Measurements from ENCODE around the gene MRNIP.
A peak's percentile ranks its signal among the peaks of the same experiment; 100 is the strongest.

The MRNIP gene, protein sequence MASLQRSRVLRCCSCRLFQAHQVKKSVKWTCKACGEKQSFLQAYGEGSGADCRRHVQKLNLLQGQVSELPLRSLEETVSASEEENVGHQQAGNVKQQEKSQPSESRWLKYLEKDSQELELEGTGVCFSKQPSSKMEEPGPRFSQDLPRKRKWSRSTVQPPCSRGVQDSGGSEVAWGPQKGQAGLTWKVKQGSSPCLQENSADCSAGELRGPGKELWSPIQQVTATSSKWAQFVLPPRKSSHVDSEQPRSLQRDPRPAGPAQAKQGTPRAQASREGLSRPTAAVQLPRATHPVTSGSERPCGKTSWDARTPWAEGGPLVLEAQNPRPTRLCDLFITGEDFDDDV

DNA sequence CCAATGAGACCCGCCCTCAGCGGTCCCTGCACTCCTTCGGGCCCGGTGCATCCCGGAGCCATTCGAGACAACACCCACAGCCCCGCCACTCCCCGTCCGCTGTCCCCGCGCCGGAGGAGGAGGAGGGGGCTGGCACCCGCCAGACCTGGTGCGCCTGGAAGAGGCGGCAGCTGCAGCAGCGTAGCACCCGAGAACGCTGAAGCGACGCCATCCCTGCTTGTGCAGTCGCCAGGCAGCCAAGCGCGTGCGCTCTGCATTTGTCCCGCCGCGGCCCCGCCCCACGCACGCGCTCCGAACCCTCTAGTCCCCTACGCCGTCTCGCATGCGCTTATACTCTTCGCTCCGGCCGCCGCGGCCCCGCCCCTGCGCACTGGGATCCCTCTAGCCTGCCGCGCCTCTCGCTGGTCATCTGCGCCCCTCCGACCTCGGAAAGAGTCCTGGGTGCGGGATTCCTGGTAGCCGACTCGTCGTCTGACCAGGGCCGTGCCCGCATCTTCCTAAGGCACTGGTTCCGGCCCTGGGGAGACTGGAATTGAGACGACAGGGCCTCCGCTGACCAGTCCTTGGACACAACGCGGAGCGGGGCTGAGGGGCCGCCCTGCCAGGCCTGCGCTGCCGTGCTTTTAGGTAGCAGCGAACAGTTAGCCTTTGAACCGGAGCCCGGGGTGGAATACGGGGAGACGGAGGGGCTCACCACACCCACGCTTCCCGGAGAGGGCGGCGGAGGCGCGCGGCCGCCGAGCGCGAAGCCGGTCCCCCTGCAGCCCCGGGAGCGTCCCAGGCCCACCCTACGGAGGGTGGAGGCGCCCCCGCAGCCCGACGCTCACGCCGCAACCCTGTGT is at the start of gene MRNIP:
Gene MRNIP, minus strand, starts transcription at position 232 of the 842 bp plus-strand sequence. Its CDS starts 21 bp downstream, at position 211.
- DNase-seq = peak; percentile 95

DNA sequence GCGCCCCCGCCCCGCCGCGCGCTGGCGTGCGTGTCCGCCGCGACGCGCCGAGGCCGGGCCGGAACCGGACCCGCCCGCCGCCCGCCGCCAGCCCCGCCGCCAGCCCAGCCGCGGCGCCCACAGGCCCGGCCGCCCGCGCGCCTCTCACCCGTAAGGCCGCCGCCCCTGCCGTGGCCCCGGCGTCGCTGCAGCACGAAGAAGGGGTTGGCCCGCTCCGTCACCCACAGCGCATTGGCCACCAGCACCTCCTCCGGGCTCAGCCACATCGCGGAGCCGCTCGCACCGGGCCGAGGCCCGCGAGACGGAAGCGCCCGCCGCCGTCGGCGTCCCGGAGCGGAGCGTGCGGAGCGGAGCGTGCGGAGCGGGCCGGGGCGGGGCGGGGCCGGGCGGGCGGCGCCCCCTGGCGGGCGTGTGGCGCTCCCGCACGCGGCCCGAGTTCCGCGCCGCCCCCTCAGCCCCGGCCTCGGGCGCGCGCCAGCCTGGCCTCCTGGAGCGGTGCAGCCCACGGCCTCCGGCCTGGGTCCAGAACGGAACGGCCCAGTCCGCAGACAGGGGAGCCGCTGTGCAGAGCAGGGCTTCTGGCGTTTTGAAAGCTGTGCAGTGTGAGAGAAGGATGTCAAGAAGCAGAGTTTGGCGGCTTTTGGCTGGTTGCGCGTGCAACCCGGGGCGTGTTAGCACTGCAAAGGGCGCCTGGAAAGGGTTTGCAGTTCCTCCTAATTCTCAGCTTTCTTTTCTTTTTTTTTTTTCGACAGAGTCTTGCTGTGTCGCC is 49.1 kb upstream of the MRNIP start, which contains the start of gene TBC1D9B:
Gene TBC1D9B, minus strand, starts transcription at position 342 of the 769 bp plus-strand sequence. Its CDS starts 76 bp downstream, at position 266.
- DNase-seq = peak; percentile 75

DNA sequence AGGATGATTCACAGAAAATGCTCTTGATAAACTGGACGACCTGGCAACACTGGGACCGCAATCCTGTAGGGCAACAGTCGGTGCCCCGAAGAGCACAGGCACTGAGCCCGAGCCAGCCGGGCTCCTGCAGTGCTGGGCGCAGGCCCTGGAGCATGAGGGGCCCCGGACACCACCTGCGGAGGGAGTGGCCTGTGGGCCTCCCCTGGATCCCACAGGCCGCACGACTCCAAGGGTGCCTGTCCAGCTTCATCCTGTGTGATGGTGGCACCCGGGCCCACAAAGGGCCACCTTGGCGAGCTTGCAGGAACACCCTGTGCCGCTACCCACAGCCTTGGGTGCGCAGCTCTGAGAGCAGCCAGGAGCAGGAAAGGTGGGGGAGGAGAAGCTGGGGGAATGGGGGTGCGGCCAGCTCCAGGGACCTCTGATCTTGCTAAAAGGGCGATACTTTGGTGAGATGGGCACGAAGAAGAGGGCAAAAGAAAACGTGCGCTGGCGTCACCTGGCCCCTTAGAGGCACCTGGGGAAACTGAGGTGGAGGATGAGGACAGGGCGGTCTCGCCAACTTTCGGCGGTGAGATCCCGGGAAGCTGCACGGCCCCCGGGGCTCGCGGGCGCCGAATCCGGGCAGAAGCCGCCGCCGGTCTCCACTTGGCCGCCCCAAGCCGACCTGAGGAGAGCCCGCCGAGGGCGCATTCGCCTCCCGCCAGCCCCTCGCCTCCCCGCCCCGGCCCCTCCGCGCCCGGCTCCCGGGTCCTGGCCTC is 48.4 kb upstream of the MRNIP start:
- DNase-seq = peak; percentile 13

DNA sequence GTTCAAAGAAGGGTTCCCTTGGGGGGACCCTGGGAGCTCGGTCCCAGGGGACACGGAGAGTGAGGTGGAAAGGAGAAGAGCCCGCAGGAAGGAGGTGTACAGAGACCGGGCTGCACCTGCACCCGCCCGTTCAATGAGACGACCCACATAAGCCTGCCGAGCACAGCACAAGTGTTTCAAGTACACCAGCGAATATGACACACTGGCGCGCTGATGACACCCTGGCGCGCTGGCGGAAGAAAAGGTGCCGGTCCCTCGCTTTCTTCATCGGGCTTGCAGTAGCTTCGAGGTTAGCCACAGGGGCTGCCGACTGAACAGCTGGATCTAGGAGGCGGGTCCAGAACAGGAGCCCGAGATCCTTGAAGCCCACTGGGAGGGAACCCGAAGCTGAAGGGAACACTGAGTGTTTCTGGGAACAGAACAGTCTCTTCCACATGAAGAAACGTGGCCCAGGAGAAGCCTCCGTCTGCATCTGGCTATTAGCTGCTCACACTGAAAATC is 47.7 kb upstream of the MRNIP start:
- no peak for DNase-seq

DNA sequence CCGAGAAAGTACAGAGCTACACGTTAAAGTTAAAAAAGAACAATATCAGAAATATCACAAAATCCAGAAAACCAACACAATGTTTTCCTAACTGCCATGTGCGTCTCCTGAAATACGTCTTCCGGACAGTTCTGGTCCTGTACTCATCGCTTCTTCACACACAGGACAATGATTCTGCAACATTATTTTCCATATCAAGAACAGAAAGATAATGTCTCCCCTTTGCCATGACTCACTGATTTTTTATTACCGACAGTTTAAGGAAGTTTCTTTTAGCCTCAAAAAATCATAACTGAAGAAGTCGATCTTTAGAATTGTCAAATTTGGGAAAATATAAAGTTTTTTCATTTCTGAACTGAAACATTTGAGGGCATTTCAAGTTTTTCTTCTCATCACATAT is 46.5 kb upstream of the MRNIP start:
- no peak for DNase-seq

DNA sequence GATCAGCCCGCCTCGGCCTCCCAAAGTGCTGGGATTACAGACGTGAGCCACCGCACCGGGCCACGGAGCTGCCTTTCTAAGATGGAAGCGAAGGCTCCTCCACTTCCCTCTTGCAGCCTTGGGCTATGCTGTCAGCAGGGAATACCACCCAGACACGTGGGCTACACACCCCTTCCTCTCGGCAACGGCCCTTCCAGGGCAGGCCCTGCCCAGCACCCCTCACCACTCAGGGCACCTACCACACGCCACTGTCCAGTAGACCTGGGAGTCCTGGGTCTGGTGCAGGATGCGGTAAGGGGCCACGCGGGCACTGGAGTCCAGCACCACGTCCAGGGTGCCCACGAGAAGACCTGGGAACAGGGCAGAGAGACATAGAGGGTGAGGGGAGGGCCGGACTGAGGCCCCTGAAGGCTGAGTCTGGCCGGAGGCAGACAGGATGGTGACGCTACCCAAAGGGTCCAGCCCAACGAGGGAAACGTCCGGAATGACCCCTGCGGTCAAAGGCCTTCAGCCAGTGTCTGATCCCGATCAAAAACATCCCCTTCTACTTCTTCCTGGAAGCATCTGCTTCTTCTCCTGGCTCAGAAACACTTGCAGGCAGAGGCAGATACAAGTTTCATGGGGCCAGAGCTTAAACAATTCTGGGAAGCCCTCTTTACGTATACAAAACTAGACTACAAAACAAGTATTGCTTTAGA is 46.0 kb upstream of the MRNIP start:
- no peak for DNase-seq

DNA sequence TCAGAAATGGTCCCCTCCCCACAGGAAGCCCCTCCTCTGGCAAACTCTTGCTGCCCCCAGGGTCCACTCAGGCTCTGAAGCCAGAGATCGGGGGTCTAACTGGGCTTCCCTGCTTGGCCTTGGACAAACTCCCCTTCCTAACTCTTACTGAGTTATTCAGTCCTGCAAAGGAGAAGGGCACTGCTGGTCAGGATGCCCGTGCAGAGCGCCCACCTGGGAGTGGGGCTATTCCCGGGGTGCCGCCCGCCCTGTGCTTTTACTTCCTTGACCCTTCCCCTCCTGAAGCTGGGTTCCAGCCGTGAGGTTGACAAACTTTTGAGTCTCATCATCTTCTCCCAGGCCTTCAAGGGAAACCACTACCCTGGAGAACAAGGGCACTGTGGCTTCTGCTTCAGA is 44.1 kb upstream of the MRNIP start:
- no peak for DNase-seq

DNA sequence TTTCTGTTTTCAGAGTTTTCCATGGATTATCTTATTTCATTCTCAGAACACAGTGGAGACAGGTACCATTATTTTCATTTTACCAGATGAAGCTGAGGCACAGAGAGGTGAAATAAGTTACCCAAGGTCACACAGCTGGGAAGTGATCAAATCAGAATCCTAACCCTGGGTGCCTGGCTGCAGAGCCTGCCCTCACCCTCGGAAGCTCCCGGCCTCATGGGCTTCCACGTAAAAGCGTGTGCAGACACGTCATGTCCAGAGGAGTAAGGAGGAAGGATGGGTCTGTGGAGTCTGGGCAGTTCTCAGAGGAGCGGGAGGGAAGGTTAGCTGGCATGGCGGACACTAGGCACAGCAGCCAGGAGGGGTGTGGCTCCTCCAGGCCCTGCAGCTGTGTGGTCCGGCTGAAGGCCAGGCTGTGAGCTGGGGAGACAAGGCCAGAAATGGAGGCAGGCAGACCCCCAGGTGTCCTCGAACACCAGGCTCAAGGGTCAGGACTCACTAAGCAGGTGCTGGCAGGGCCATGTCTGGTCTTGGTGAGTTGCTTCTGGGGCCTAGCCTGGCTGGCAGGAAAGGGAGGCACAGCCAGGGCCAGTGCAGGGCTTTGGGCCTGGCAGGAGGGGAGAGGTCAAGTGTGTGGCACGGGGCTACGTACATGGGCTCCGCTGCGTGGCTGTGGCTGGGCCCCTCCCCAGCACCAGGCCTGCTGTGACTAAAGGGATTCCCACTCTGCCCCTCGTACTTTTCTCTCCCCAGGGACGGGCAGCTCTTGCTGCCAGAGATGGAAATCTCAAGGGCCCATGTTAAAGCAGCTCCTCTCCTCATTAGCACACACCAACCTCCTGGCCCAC is 43.5 kb upstream of the MRNIP start:
- DNase-seq = no peak

DNA sequence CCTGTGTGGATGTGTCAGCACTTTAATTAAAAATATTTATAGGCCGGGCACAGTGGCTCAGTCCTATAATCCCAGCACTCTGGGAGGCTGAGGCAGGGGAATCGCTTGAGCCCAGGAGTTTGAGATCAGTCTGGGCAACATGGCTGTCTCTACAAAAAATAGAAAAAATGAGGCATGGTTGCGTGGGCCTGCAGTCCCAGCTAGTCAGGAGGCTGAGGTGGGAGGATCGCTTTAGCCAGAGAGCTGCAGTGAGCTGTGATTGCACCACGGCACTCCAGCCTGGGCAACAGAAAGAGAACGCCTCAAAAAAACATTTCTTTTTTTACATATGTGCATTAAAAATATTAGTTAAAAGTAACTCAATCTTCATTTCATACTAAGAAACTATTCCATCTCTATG is 42.8 kb upstream of the MRNIP start:
- no peak for DNase-seq

DNA sequence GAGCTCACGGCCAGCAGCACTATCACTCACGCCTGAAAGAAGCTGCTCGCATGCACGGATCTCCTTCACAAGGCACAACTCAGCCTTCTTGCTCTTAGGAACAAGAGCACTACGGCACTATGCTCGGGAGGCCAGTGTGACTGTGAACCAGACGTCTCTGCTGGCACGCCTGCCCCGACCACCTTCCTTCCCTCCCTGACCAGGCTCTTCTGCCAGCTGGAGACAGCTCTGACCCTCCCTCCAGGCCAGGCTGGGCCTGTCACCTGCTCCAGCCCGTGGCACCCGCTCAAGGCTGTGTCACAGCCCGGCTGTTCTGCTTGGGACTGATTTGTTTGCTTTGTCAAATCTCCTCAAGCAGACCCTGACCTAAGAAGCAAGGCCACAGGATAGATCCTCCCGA is 42.1 kb upstream of the MRNIP start:
- no peak for DNase-seq

DNA sequence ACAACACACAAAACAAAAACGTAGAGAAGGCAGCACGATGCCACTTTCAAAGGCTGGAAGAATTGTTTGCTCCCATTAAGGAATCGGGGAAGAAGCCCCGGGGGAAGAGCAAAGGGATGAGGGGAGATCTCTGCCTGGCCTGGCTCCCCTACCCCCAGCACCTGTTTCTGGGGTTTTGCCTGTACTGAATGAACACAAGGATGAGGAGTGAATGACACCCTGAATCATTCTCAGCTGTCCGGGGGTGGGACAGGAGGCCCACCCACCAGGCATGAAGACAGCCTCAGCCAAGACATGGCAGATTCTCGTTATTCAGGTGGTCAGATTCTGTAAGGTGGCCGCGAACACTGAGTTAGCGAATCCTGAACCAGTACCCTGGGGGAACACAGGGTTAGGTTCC is 41.6 kb upstream of the MRNIP start:
- DNase-seq = no peak

DNA sequence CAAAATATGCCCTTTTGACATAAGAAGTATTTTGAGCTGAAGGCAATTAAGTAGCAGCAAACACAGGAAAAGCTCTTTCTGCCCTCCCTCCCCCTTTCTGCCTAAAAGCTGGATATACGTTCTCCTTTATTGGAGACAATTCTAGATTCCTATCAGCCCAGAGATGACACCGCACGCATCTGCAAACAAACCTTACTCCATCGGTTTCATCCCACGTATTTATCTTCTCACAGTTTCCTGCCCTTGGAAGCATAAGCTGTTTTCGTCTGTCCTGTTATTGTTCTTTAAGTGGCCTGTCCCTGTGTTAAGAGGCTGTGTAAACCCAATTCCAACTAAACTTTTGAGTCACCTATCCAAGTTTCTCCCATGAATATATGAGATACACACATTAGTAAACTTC is 37.2 kb upstream of the MRNIP start:
- DNase-seq = no peak

DNA sequence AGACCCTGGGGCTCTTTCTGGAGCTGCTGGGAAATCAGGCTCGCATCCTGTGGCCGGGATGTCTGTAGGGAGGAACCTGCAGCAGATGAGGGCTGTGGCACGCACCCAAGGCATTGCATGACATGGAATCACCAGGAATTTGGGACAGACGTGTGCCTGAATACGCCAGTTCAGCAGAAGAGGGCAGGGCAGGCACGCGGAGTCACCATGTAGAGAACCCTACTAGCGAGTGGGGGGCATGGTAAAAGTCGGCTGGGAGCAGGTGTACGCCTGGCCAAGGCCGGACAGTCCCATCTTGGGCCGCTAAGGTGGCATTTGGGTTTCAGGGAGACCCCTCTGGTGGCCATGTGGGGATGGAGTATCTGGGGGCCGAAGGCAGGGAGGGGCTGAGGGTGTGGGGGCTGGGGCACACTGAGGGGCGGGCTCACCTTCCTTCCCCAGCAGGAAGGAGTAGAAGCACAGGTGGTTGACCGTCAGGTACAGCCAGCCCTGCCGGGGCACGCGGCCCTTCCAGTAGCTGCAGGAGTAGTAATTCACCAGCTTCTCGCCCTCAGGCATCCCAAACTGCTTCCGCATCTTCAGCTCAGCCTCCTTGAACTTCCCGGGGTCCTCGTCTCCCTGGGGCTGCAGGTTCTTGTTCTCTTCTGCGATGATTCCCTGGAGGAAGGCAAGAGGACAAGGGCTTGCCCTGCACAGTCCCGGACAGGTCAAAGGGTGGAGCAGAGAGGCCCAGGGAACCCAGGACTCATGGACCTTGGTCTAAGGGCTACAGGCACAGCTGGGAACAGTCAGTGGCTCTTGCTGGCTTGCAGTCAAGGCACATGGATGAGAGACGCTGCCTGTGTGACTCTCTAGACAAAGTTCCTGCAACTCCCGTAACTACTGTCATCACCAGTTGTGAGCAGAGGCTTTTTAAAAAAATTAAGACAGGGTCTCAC is 35.6 kb upstream of the MRNIP start:
- DNase-seq = no peak

DNA sequence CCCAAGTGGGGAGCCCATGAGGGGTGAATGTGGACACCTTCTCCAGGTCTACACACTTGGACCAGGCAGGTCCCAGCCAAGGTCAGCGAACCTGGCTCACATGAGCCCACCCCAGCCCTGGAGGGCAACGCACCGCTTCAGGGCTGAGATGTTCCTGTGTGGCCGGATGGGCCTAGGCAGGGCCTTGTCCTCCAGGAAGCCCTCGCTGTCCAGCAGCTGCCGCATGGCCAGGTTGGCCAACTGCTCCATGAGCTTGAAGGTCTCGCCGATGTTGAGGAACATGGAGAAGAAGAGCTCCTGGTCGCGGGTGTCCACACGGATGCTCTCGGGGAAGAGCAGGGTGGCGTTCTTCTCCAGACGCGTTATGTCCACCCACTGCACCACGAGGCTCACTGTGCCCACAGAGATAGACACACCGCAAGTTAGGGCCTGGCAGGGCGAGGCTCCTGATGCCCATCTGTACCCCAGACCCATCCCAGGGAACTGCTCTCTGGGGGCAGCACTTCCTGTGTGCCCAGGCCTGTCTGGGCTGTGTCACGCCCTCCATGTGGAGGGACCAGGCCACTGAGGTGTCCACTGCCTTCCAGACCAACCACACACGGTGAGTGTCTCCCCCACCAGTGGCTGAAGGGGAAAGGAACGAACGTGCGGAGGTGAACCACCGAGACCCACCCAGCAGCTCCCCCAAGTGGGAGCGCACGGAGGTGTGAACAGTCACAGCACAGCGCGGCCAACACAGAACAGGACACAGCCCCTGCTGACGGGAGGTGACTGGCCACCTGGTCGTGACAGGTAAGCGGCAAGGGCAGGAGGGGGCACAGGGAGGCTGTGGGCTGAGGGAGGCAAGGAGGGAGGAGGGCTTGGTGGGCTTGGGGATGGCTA is 34.7 kb upstream of the MRNIP start:
- no peak for DNase-seq

DNA sequence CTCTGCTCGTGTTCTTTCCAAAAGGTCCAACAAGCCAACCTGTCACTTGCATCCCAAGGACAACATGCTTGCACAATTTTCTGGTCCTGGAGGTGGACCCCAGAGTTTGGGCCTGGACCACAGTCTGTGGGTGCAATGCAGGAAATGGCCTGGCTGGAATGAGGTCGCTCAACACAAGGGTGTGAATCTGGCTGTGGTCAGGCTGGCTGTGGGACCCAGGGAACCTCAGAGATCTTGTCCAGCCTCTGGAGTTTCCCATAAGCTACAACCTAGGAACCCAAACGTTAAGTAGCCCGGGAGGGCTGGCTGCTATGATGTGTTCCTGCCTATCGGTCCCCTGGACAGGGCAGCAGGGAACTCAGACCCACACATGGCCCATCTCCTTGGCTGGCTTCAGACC is 33.6 kb upstream of the MRNIP start:
- DNase-seq = no peak

DNA sequence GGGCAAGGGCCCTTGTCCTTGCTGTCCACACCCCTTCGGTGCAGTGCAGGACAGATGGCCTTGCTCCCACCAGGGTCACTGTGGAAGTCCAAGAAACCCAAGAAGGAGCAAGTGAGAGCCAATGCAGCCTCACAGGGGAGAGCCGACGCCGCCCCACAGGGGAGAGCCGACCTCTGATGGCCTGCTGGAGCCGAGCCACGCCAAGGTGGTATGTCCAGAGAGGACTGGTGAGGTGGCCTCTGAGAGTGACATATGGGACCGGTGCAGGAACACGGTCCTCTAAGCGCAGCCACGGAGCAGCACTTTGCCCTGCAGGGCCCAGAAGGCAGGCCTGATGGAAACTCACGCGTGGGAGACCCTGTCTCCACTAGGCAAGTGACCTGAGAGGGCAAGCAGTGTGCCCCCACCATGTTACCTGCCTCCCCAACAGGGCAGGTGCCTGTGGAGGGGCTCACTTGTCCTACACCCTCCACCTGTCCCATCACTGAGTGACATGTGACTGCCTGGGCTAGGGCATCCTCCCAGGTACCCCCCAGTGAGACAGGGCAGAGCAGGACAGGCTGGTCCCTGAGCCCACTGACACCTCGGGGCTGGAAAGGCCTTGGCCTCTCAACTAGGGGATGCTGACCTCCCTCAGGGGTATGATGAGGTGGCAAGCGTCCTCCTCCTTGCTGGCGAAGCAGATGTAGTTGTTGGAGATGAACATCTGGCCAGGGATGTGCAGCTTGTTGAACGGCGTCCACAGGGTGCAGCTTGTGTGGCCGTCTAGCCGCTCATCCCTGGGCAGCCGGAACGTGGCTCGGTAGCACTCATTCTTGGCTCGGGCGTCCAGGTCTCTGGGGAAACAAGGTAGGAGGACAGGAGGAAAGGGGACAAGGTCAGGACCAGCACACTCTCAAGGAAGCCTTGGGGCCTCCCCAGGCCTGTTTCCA is 32.4 kb upstream of the MRNIP start:
- no peak for DNase-seq

DNA sequence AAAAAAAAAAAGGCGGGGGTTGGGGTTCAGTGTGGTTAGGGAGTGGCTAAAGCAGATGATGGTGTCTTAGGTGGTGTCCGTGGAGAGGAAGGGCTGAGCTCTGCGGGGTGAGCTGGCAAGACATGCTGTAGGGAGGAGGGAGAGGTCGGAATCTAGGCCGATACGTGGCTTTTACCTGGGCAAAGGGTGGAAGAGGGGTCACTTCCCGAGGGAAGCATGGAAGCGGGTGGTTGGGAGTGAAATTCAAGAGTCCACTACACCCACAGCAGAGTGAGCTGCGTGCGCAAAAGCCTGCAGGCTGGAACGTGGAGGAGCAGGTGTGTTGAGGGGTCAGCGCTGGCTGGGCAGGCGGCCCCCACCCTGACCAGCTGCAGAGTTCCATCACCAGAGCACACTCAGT is 31.3 kb upstream of the MRNIP start:
- no peak for DNase-seq

Measured in NCI-H345 (cell line).